ENCODE measurements around the gene C1QTNF9B. TPM values are rescaled to one million over a fixed set of nuclear protein-coding genes. Genes with fewer than 3 reads are reported as not detected.
"Not testable (repeated sequence)": the region's sequence is repeated elsewhere in the genome, so short reads cannot be mapped to it uniquely, and the experiment has no call there.

Gene C1QTNF9B
- not detected in 2 replicates for total RNA-seq

DNA sequence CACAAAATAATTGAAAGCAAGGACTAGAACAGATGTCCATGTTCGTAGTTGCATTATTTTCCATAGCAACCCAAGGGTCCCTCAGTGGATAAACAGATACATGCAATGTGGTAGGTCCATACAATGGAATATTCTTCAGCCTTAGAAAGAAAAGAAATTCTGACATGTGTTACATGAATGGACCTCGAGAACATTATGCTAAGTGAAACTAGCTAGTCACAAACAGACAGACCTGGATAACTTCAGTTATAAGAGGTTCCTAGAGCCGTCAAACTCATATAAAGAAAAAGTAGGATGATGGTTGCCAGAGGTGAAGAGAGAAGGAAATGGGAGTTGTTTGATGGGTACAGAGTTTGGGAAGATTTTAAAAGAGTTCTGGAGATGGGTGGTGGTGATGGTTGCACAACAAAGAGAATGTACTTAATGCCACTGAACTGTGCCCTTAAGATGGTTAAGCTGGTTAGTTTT lies at the start of gene C1QTNF9B:
Gene C1QTNF9B (minus strand): TSS at position 51 of the 468 bp plus-strand sequence.
- POLR2A ChIA-PET = not testable (repeated sequence)

GRCh38 chr13:23946900-23947299 lies 49.6 kb upstream of the C1QTNF9B start:
- DNase-seq (no peak), ATAC-seq (ENCODE audit: low read depth) (no peak)
- TF ChIP-seq, protein P1, sequence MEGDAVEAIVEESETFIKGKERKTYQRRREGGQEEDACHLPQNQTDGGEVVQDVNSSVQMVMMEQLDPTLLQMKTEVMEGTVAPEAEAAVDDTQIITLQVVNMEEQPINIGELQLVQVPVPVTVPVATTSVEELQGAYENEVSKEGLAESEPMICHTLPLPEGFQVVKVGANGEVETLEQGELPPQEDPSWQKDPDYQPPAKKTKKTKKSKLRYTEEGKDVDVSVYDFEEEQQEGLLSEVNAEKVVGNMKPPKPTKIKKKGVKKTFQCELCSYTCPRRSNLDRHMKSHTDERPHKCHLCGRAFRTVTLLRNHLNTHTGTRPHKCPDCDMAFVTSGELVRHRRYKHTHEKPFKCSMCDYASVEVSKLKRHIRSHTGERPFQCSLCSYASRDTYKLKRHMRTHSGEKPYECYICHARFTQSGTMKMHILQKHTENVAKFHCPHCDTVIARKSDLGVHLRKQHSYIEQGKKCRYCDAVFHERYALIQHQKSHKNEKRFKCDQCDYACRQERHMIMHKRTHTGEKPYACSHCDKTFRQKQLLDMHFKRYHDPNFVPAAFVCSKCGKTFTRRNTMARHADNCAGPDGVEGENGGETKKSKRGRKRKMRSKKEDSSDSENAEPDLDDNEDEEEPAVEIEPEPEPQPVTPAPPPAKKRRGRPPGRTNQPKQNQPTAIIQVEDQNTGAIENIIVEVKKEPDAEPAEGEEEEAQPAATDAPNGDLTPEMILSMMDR (IDR thresholded peaks at IDR 0.05) = no peak
- H3K9me3 Mint-ChIP-seq = no peaks in the 10 kb centered on the region
- H3K4me3 Mint-ChIP-seq = no peak overlapping the region
- H3K27ac Mint-ChIP-seq = no peak overlapping the region
- ChIA-PET POLR2A (no interaction called here), CTCF (no interaction called here)
- peaks cover 12% of the 10 kb centered on the region for H3K27me3 Mint-ChIP-seq
- intact Hi-C loops (cut with micrococcal nuclease) = no loop called here
- no peaks in the 10 kb centered on the region for H3K36me3 Mint-ChIP-seq (ENCODE audit: low read depth)
- no peaks in the 10 kb centered on the region for H3K4me1 Mint-ChIP-seq

More for the DNA sequence above, at the start of gene C1QTNF9B:
- peaks cover 11% of the 10 kb centered on the region for H3K27me3 Mint-ChIP-seq
- H3K4me3 Mint-ChIP-seq; DNase-seq; intact Hi-C loops (cut with micrococcal nuclease); H3K36me3 Mint-ChIP-seq (ENCODE audit: low read depth); H3K27ac Mint-ChIP-seq; H3K9me3 Mint-ChIP-seq; ATAC-seq (ENCODE audit: low read depth); H3K4me1 Mint-ChIP-seq: not testable (repeated sequence)
- CTCF ChIA-PET = interaction anchor here (1.9 kb wide), 1 partner anchor 431 kb away, joined by 5 read pairs; no protein-coding TSS in a partner anchor

GRCh38 chr13:23946067-23946466 lies 48.8 kb upstream of the C1QTNF9B start:
- ATAC-seq (ENCODE audit: low read depth) = no peak
- ChIA-PET CTCF (no interaction called here), POLR2A (no interaction called here)
- intact Hi-C loops (cut with micrococcal nuclease) = no loop called here
- TF ChIP-seq, protein P1 (IDR thresholded peaks at IDR 0.05) = no peak
- Mint-ChIP-seq H3K9me3 (no peaks in the 10 kb centered on the region), H3K36me3 (ENCODE audit: low read depth) (no peaks in the 10 kb centered on the region), H3K27me3 (peaks cover 12% of the 10 kb centered on the region), H3K4me3 (no peak overlapping the region), H3K27ac (no peak overlapping the region), H3K4me1 (no peaks in the 10 kb centered on the region)
- no peak for DNase-seq

DNA sequence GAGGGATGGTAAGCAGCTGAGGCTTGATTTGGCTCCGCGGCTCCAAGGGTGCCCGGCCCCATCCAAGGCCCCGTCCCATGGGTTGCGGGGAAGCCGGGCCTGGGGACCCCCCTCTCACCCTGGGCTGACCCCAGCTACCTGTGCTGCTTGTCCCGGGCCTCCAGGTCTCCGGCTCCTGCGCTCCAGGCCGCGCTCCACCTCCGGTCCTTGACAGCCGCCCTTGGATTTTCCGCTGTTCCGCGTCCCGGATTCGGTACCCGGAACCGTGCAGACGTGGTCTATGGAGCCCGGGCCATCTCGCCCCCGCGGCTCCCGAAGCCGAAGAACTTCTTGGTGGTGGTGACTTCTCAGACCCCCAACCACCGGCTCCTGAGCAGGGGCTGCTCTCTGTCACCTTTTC lies 48.3 kb upstream of the C1QTNF9B start:
- Mint-ChIP-seq H3K4me1 (no peaks in the 10 kb centered on the region), H3K4me3 (no peak overlapping the region), H3K27me3 (peaks cover 12% of the 10 kb centered on the region), H3K27ac (no peak overlapping the region), H3K9me3 (no peaks in the 10 kb centered on the region), H3K36me3 (ENCODE audit: low read depth) (no peaks in the 10 kb centered on the region)
- ChIA-PET CTCF (no interaction called here), POLR2A (no interaction called here)
- no peak for DNase-seq
- TF ChIP-seq, protein P1 (IDR thresholded peaks at IDR 0.05) = no peak
- intact Hi-C loops (cut with micrococcal nuclease) = no loop called here
- ATAC-seq (ENCODE audit: low read depth) = no peak

GRCh38 chr13:23941211-23941610 lies 43.9 kb upstream of the C1QTNF9B start:
- ChIA-PET CTCF (no interaction called here), POLR2A (no interaction called here)
- DNase-seq = no peak
- no peak for ATAC-seq (ENCODE audit: low read depth)
- H3K27me3 Mint-ChIP-seq = peaks cover 24% of the 10 kb centered on the region
- no peak overlapping the region for H3K27ac Mint-ChIP-seq
- H3K9me3 Mint-ChIP-seq = peaks cover 5% of the 10 kb centered on the region
- no peak overlapping the region for H3K4me3 Mint-ChIP-seq
- intact Hi-C loops (cut with micrococcal nuclease) = no loop called here
- H3K4me1 Mint-ChIP-seq = no peaks in the 10 kb centered on the region
- no peaks in the 10 kb centered on the region for H3K36me3 Mint-ChIP-seq (ENCODE audit: low read depth)
- TF ChIP-seq, protein P1 (IDR thresholded peaks at IDR 0.05) = no peak

DNA sequence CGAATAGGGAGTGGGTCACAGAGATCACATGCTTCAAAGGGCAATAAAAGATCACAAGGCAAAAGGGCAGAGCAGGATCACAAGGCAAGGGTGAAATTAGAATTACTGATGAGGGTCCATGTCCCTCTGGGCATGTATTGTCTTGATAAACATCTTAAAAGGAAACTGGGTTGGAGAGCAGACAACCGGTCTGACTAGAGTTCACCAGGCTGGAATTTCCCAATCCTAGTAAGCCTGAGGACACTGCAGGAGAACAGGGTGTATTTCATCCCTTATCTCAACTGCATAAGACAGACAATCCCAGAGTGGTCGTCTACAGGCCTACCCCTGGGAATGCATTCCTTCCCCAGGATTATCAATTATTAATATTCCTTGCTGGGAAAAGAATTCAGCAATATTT lies 42.4 kb upstream of the C1QTNF9B start:
- intact Hi-C loops (cut with micrococcal nuclease); H3K4me1 Mint-ChIP-seq; H3K36me3 Mint-ChIP-seq (ENCODE audit: low read depth); CTCF ChIA-PET; H3K9me3 Mint-ChIP-seq; ATAC-seq (ENCODE audit: low read depth); DNase-seq; H3K27ac Mint-ChIP-seq; POLR2A ChIA-PET; H3K4me3 Mint-ChIP-seq: not testable (repeated sequence)
- H3K27me3 Mint-ChIP-seq = peaks cover 22% of the 10 kb centered on the region
